Lower lobe of right lung (tissue), 2 donors: ENCODE measurements around the gene PTPRN2. TPM values are rescaled to one million over a fixed set of nuclear protein-coding genes. Genes with fewer than 3 reads are reported as not detected.

Experiments used
- ATAC-seq, 2 donors: fragments of 200-7000 bp; cut with Tn5 transposase; one replicate each; pipeline ENCODE4 v1.9.1; 2020 to 2022; ENCODE audit warnings: mild to moderate bottlenecking in 2 of 2, moderate library complexity in 2 of 2
- DNase-seq: peaks from one replicate; pipeline ENCODE4 v3.0.0-alpha.2; 2020
- H3K27ac ChIP-seq: fragments of 200-600 bp; one replicate; pipeline ENCODE4 v1.8.0; 2022
- H3K27me3 ChIP-seq: fragments of 200-600 bp; one replicate; pipeline ENCODE4 v1.8.0; 2022; ENCODE audit warnings: low read depth
- H3K36me3 ChIP-seq: fragments of 200-600 bp; one replicate; pipeline ENCODE4 v1.8.0; 2022; ENCODE audit warnings: mild to moderate bottlenecking
- H3K4me1 ChIP-seq: fragments of 200-600 bp; one replicate; pipeline ENCODE4 v1.8.0; 2022
- H3K4me3 ChIP-seq: fragments of 200-600 bp; one replicate; pipeline ENCODE4 v1.8.0; 2022; ENCODE audit warnings: mild to moderate bottlenecking
- H3K9me3 ChIP-seq: fragments of 200-600 bp; one replicate; pipeline ENCODE4 v1.8.0; 2022
- intact Hi-C: fragments of 100-400 bp; cut with DNase I; formaldehyde crosslinking; loops from one replicate; pipeline ENCODE4 v1.11.0; 2022
- total RNA-seq: library from RNA; stranded (reverse); fragmentation: NEBNext Ultra II Directional; extraction: Animal tissue kit (Norgen Biotek cat#: 25700); gene quantifications from one replicate; pipeline ENCODE4 v1.2.1, GENCODE V29; 2021
- TF ChIP-seq, protein P1 (sequence below): fragments of 200-600 bp; IDR thresholded peaks from one replicate; pipeline ENCODE4 v1.8.0; 2022; ENCODE audit warnings: antibody characterized with exemption, mild to moderate bottlenecking
- donor health status: DM: no; HTN: yes; CAD: no; lungs with severe emphysema.

PTPRN2 gene
- total RNA-seq, 1 donor from 2014 or later, result 6.8 TPM

DNA sequence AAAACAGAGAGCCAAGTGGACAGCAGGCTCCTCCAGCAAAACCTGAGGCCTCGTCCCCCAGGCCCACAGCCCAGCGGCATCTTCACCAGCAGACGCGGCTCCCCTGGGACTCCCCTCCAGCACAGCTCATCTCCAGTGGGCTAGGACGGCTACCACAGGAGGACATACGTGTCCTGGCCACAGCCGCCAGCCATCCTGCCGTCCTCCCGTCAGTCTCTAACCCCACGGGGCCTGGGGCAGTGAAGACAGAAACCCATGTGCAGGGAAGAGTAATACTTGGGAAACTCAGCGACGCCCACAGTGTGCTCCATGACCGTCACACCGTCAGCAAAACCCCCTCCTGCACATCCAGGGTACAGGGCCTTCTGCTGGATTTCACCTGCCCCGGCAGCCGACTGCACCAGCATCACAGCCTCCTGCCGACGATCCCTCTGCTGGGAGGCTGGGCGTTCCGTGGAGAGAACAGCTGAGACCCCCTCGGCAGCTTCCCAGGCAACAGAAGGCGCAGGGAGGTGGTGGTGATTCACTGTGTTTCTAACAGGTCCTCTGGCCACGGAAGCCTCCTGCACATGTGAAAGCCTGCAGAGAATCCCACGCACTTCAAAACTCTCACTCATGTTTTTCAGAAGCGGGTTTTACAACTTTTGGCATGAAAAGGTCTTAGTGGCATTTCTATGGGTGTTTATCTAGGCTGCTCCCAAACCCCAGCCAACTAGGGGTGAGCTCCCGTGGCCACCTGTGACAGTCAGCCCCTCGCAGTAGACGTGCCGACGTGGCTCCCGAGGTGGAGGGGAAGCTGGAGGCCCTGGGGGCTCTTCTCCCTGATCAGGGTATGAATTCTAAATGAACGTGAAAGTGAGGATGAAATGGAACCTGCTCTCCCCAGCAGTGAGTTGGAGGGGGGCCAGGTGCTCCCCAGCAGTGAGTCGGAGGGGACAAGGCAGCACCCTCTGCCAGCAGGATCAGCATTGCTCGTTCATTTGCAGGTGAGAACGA, 513.5 kb downstream of the PTPRN2 start:
- no peak for DNase-seq
- Histone ChIP-seq H3K9me3 (no peaks in the 10 kb centered on the region), H3K4me3 (no peak overlapping the region), H3K27me3 (no peaks in the 10 kb centered on the region), H3K4me1 (no peaks in the 10 kb centered on the region), H3K27ac (no peak overlapping the region), H3K36me3 (no peaks in the 10 kb centered on the region)
- TF ChIP-seq, protein P1, sequence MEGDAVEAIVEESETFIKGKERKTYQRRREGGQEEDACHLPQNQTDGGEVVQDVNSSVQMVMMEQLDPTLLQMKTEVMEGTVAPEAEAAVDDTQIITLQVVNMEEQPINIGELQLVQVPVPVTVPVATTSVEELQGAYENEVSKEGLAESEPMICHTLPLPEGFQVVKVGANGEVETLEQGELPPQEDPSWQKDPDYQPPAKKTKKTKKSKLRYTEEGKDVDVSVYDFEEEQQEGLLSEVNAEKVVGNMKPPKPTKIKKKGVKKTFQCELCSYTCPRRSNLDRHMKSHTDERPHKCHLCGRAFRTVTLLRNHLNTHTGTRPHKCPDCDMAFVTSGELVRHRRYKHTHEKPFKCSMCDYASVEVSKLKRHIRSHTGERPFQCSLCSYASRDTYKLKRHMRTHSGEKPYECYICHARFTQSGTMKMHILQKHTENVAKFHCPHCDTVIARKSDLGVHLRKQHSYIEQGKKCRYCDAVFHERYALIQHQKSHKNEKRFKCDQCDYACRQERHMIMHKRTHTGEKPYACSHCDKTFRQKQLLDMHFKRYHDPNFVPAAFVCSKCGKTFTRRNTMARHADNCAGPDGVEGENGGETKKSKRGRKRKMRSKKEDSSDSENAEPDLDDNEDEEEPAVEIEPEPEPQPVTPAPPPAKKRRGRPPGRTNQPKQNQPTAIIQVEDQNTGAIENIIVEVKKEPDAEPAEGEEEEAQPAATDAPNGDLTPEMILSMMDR, result no peak
- ATAC-seq, result no peak
- intact Hi-C loops, result no loop called here

DNA sequence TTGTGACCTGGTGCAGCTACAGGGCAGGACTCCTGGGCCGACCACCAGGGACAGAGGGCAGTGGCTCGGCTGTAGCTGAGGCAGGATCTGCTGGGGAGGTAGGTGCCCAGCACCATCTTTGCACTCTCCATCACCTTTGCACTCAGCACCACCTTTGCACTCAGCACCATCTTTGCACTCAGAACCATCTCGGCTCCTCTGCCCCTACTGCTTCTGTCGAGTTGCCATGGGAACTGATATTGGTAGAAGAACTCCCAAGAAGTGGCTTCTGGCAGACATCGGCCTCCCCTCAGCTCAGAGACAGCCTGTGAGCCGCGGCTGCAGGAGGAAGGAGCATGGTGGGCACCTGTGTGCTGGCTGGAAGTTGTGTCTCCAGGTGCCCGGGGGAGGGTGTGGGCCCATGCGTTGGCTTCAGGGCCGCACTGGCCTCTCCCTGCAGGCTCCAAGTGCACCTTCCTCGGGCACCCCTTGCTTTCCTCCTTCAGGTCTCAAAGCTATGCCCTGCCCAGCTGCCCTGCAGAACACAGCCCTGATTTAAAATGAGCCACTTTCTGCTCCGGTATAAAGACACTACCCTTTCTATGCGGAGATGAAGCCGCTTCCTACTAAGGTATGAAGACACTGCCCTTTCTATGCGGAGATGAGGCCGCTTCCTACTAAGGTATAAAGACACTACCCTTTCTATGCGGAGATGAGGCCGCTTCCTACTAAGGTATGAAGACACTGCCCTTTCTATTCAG, 514.5 kb downstream of the PTPRN2 start:
- Histone ChIP-seq H3K27ac (no peak overlapping the region), H3K4me1 (no peaks in the 10 kb centered on the region), H3K4me3 (no peak overlapping the region), H3K27me3 (no peaks in the 10 kb centered on the region), H3K9me3 (no peaks in the 10 kb centered on the region), H3K36me3 (no peaks in the 10 kb centered on the region)
- TF ChIP-seq, protein P1, result no peak
- no peak for DNase-seq
- no peak for ATAC-seq
- intact Hi-C loops, result no loop called here

- Histone ChIP-seq H3K36me3 (no peaks in the 10 kb centered on the region), H3K4me1 (no peaks in the 10 kb centered on the region), H3K9me3 (no peaks in the 10 kb centered on the region), H3K27ac (no peak overlapping the region), H3K27me3 (no peaks in the 10 kb centered on the region), H3K4me3 (no peak overlapping the region)
- intact Hi-C loops, result no loop called here
- no peak for ATAC-seq
- TF ChIP-seq, protein P1, result no peak
- DNase-seq, result no peak
Observed at GRCh38 chr7:158070222-158070920, 517.3 kb downstream of the PTPRN2 start.

GRCh38 chr7:158068853-158069252, 518.8 kb downstream of the PTPRN2 start:
- no peak overlapping the region for H3K27ac ChIP-seq
- intact Hi-C loops, result no loop called here
- H3K27me3 ChIP-seq, result no peaks in the 10 kb centered on the region
- DNase-seq, result no peak
- no peaks in the 10 kb centered on the region for H3K4me1 ChIP-seq
- TF ChIP-seq, protein P1, result no peak
- ATAC-seq, result no peak
- H3K9me3 ChIP-seq, result no peaks in the 10 kb centered on the region
- no peaks in the 10 kb centered on the region for H3K36me3 ChIP-seq
- H3K4me3 ChIP-seq, result no peak overlapping the region

DNA sequence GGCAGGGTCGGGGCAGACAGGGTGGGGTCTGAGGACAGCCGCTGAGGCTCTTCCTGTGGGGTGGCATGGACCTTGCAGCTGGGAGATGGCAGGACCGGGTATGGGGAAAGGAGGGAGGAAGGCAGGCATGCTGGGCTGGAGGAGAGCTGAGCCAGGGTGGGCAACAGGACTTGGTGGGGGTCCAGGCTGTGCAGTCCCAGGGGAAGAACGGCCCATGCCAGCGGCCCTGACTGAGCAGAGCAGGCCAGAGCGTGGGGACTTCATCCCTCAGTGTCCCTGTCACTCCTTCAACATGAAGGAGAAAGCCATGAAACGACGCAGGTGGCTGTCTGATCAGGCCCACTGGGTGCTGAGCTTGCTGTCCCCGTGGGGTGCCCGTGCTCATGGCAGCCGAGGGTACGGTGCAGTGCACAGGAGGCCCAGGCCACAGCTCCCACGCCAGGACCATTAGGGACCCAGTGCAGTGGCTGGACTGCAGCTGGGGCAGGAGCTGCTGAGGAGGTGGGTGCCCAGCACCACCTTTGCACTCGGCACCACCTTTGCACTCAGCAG, 519.6 kb downstream of the PTPRN2 start:
- no peak overlapping the region for H3K4me3 ChIP-seq
- intact Hi-C loops, result no loop called here
- no peaks in the 10 kb centered on the region for H3K4me1 ChIP-seq
- H3K27ac ChIP-seq, result no peak overlapping the region
- TF ChIP-seq, protein P1, result no peak
- no peak for DNase-seq
- ATAC-seq, result peak in 1 of 2 donors; percentile 45
- no peaks in the 10 kb centered on the region for H3K36me3 ChIP-seq
- no peaks in the 10 kb centered on the region for H3K27me3 ChIP-seq
- H3K9me3 ChIP-seq, result no peaks in the 10 kb centered on the region
